ENCODE measurements around the gene SLC6A17. TPM values are rescaled to one million over a fixed set of nuclear protein-coding genes. Genes with fewer than 3 reads are reported as not detected.

SLC6A17 gene
- total and polyA plus RNA-seq, 2 donors (not counting 1 experiment from before 2014, with no cell fraction given): not detected

GRCh38 chr1:110213143-110213540 lies 62.8 kb downstream of the SLC6A17 start:
- peaks cover 0 to 8% (median 0%) of the 10 kb centered on the region in 4 experiments for H3K27me3 ChIP-seq (replicated peaks in 1 of 4; ENCODE audit: control extremely low read depth in 1 of 4, control insufficient read depth in 3 of 4, insufficient read depth in 4 of 4, low read length in 3 of 4)
- TF ChIP-seq, protein P1, sequence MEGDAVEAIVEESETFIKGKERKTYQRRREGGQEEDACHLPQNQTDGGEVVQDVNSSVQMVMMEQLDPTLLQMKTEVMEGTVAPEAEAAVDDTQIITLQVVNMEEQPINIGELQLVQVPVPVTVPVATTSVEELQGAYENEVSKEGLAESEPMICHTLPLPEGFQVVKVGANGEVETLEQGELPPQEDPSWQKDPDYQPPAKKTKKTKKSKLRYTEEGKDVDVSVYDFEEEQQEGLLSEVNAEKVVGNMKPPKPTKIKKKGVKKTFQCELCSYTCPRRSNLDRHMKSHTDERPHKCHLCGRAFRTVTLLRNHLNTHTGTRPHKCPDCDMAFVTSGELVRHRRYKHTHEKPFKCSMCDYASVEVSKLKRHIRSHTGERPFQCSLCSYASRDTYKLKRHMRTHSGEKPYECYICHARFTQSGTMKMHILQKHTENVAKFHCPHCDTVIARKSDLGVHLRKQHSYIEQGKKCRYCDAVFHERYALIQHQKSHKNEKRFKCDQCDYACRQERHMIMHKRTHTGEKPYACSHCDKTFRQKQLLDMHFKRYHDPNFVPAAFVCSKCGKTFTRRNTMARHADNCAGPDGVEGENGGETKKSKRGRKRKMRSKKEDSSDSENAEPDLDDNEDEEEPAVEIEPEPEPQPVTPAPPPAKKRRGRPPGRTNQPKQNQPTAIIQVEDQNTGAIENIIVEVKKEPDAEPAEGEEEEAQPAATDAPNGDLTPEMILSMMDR (IDR thresholded peaks at IDR 0.05): no peak
- TF ChIP-seq EZH2 (IDR thresholded peaks at IDR 0.05; ENCODE audit: borderline replicate concordance, insufficient read depth, low read depth, low read length, poor library complexity, severe bottlenecking): no peak
- no peaks in the 10 kb centered on the region for H3K79me2 ChIP-seq (ENCODE audit: control insufficient read depth, insufficient read depth, low read length)
- ChIA-PET CTCF (interaction anchor here (1.2 to 24.7 kb wide), 6 partner anchors 10 to 284 kb away, joined by 6 to 838 read pairs (median 279); partner anchors contain the start of genes PROK1 and RBM15), POLR2A (no interaction called here)
- no peaks in the 10 kb centered on the region for H3K9me3 Mint-ChIP-seq (ENCODE audit: insufficient read depth)
- H3K27ac Mint-ChIP-seq: peak overlapping the region; percentile 11
- peaks cover 39% of the 10 kb centered on the region for H3K4me1 Mint-ChIP-seq
- ATAC-seq (ENCODE audit: low read depth) (no peak), DNase-seq (no peak)
- peak overlapping the region; percentile 57 for H3K4me3 Mint-ChIP-seq
- no peak overlapping the region for H2AFZ ChIP-seq (ENCODE audit: insufficient read depth, low read depth, low read length, poor library complexity, severe bottlenecking)
- no peak overlapping the region for H3K27ac ChIP-seq (ENCODE audit: low read length in 2 of 2)
- peaks cover 0 to 4% (median 0%) of the 10 kb centered on the region in 3 donors for H3K9me3 ChIP-seq (ENCODE audit: control extremely low read depth in 1 of 3, control insufficient read depth in 2 of 3, insufficient read depth in 1 of 3, low read length in 2 of 3)
- H3K4me3 ChIP-seq (ENCODE audit: control extremely low read depth in 1 of 5, extremely low read depth in 1 of 5, insufficient read depth in 1 of 5, low read depth in 2 of 5, low read length in 4 of 5): no peak overlapping the region
- no peaks in the 10 kb centered on the region for H3K27me3 Mint-ChIP-seq
- intact Hi-C loops (cut with micrococcal nuclease): no loop called here
- no peaks in the 10 kb centered on the region for H3K36me3 ChIP-seq (replicated peaks in 1 of 2; ENCODE audit: control extremely low read depth in 1 of 2, control insufficient read depth in 1 of 2, extremely low read depth in 1 of 2, insufficient read depth in 2 of 2, low read length in 1 of 2)
- peaks cover 6% of the 10 kb centered on the region for H4K20me1 ChIP-seq (ENCODE audit: control insufficient read depth, insufficient read depth, low read length, poor library complexity, severe bottlenecking)
- H3K4me1 ChIP-seq (ENCODE audit: control insufficient read depth in 2 of 2, insufficient read depth in 2 of 2, low read length in 2 of 2): peaks cover 17 to 31% of the 10 kb centered on the region in 2 donors
- H3K4me2 ChIP-seq (replicated peaks; ENCODE audit: low read depth, low read length, poor library complexity, severe bottlenecking): no peak overlapping the region
- H3K9ac ChIP-seq (ENCODE audit: low read length): no peak overlapping the region
- WGBS (ENCODE audit: insufficient coverage): no CpG with 5 or more reads among the region's 2 CpGs

GRCh38 chr1:110214454-110215404 lies 64.4 kb downstream of the SLC6A17 start:
- Histone ChIP-seq H3K27ac (ENCODE audit: low read length in 2 of 2) (no peak overlapping the region), H3K9me3 (ENCODE audit: control extremely low read depth in 1 of 3, control insufficient read depth in 2 of 3, insufficient read depth in 1 of 3, low read length in 2 of 3) (peaks cover 0 to 4% (median 0%) of the 10 kb centered on the region in 3 donors), H2AFZ (ENCODE audit: insufficient read depth, low read depth, low read length, poor library complexity, severe bottlenecking) (no peak overlapping the region), H3K79me2 (ENCODE audit: control insufficient read depth, insufficient read depth, low read length) (no peaks in the 10 kb centered on the region), H4K20me1 (ENCODE audit: control insufficient read depth, insufficient read depth, low read length, poor library complexity, severe bottlenecking) (peaks cover 6% of the 10 kb centered on the region), H3K9ac (ENCODE audit: low read length) (no peak overlapping the region), H3K36me3 (replicated peaks in 1 of 2; ENCODE audit: control extremely low read depth in 1 of 2, control insufficient read depth in 1 of 2, extremely low read depth in 1 of 2, insufficient read depth in 2 of 2, low read length in 1 of 2) (no peaks in the 10 kb centered on the region), H3K4me3 (ENCODE audit: control extremely low read depth in 1 of 5, extremely low read depth in 1 of 5, insufficient read depth in 1 of 5, low read depth in 2 of 5, low read length in 4 of 5) (no peak overlapping the region), H3K4me2 (replicated peaks; ENCODE audit: low read depth, low read length, poor library complexity, severe bottlenecking) (no peak overlapping the region), H3K27me3 (replicated peaks in 1 of 4; ENCODE audit: control extremely low read depth in 1 of 4, control insufficient read depth in 3 of 4, insufficient read depth in 4 of 4, low read length in 3 of 4) (peaks cover 0 to 8% (median 0%) of the 10 kb centered on the region in 4 experiments), H3K4me1 (ENCODE audit: control insufficient read depth in 2 of 2, insufficient read depth in 2 of 2, low read length in 2 of 2) (peaks cover 9 to 21% of the 10 kb centered on the region in 2 donors)
- intact Hi-C loops (cut with micrococcal nuclease): no loop called here
- Mint-ChIP-seq H3K27me3 (no peaks in the 10 kb centered on the region), H3K4me3 (no peak overlapping the region), H3K4me1 (peaks cover 24% of the 10 kb centered on the region), H3K27ac (no peak overlapping the region), H3K9me3 (ENCODE audit: insufficient read depth) (no peaks in the 10 kb centered on the region)
- ChIA-PET CTCF (interaction anchor here (1.0 to 17.5 kb wide), 6 partner anchors 9 to 246 kb away, joined by 3 to 838 read pairs (median 8); no protein-coding TSS in a partner anchor), POLR2A (no interaction called here)
- TF ChIP-seq, protein P1 (IDR thresholded peaks at IDR 0.05): no peak
- TF ChIP-seq EZH2 (IDR thresholded peaks at IDR 0.05; ENCODE audit: borderline replicate concordance, insufficient read depth, low read depth, low read length, poor library complexity, severe bottlenecking): no peak
- DNase-seq: no peak
- ATAC-seq (ENCODE audit: low read depth): no peak
- 81% methylated on average over 10 of the region's 16 CpGs for WGBS (ENCODE audit: insufficient coverage)
